Measurements from ENCODE around the gene KCNK5. TPM values are rescaled to one million over a fixed set of nuclear protein-coding genes. Genes with fewer than 3 reads are reported as not detected.

KCNK5 gene
- total and polyA plus RNA-seq, 2 of the 8 experiments (the other 6 are each of a cell fraction or from before 2014, with no cell fraction given) = 20.9 to 44.3 TPM

DNA sequence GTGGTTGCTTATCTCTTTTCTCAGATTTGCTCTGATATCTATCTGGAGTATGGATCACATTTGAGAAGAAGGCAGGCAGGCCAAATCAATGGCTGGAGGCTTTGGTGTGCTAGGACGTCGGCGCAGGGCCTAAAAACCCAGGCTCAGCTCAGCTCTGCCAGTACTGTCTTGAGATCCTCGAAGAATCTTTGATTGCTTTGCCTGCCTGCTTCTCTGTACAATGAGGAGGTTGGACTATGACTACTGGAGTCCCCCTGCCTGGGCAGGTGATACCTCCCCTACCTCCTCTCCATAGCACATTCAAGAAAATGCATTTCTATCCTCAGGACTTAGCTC is 25.1 kb downstream of the KCNK5 start:
- Histone ChIP-seq H4K5ac (ENCODE audit: insufficient read length, low read depth, low read length) (no peak overlapping the region), H3K4me3 (ENCODE audit: extremely low read depth in 1 of 4, insufficient read depth in 2 of 4, low read depth in 3 of 4, low read length in 4 of 4) (no peak overlapping the region), H3K14ac (ENCODE audit: insufficient read length) (no peak overlapping the region), H3K4ac (replicated peaks; ENCODE audit: insufficient read length, low read depth, low read length) (no peak overlapping the region), H3K36me3 (ENCODE audit: control insufficient read depth in 2 of 4, insufficient read depth in 4 of 4, low read length in 3 of 4) (0 out of 8 replicates have a peak, but pooled peaks cover 0 to 3% (median 0%) of the 10 kb centered on the region in 4 experiments), H3K56ac (replicated peaks; ENCODE audit: insufficient read length, low read depth, low read length) (no peak overlapping the region), H4K8ac (ENCODE audit: extremely low read depth, insufficient read depth, low read length) (no peak overlapping the region), H2BK20ac (ENCODE audit: low read length) (peak overlapping the region; percentile 84; the same call in 1 of the 2 replicates), H3K79me1 (ENCODE audit: low read depth, low read length) (peaks cover 42% of the 10 kb centered on the region), H2AFZ (ENCODE audit: low read length) (no peak overlapping the region), H3K18ac (ENCODE audit: extremely low read depth, low read length) (no peak overlapping the region; the same call in 1 of the 2 replicates), H4K20me1 (replicated peaks in 1 of 2; ENCODE audit: control insufficient read depth in 1 of 2, insufficient read depth in 2 of 2, low read length in 2 of 2) (peaks cover 17 to 56% of the 10 kb centered on the region in 2 experiments), H2BK15ac (ENCODE audit: low read length) (peak overlapping the region; percentile 2; the same call in 1 of the 2 replicates), H4K91ac (replicated peaks; ENCODE audit: insufficient read length, low read length) (peak overlapping the region; percentile 13), H3K79me2 (ENCODE audit: control insufficient read depth in 1 of 2, insufficient read depth in 2 of 2, low read length in 2 of 2) (peaks cover 4 to 93% of the 10 kb centered on the region in 2 experiments; a peak in 3 of 4 replicates), H3K23me2 (ENCODE audit: low read depth, low read length) (no peaks in the 10 kb centered on the region), H2BK120ac (replicated peaks; ENCODE audit: low read depth, low read length) (no peak overlapping the region), H3K9ac (replicated peaks in 1 of 4; ENCODE audit: extremely low read depth in 1 of 4, low read depth in 3 of 4, low read length in 3 of 4) (peak overlapping the region in 3 of 4 experiments; percentile 0 to 38 (median 36); a peak in 1 of 7 replicates), H2BK12ac (ENCODE audit: low read depth, low read length) (peak overlapping the region; percentile 72), H3K4me2 (ENCODE audit: insufficient read depth in 1 of 2, low read depth in 2 of 2, low read length in 2 of 2) (0 out of 4 replicates have a peak overlapping the region, but pooled peaks have one; percentile 4 to 55), H2AK5ac (ENCODE audit: low read depth, low read length) (no peak overlapping the region; the same call in 1 of the 2 replicates), H3K23ac (ENCODE audit: insufficient read length) (no peak overlapping the region), H3K9me3 (ENCODE audit: insufficient read depth in 2 of 2, low read depth in 1 of 2, low read length in 1 of 2) (no peaks in the 10 kb centered on the region), H3K27ac (ENCODE audit: low read depth, low read length) (peak overlapping the region; percentile 77), H3K27me3 (replicated peaks in 1 of 4; ENCODE audit: control insufficient read depth in 3 of 4, extremely low read depth in 1 of 4, insufficient read depth in 3 of 4, low read length in 3 of 4) (no peaks in the 10 kb centered on the region), H3K4me1 (replicated peaks in 1 of 4; ENCODE audit: control insufficient read depth in 3 of 4, insufficient read depth in 4 of 4, low read length in 3 of 4) (peaks cover 34 to 63% (median 44%) of the 10 kb centered on the region in 4 experiments), H2BK5ac (ENCODE audit: low read depth, low read length) (0 out of 2 replicates have a peak overlapping the region, but pooled peaks have one; percentile 36)
- CTCF ChIA-PET (ENCODE audit: partially characterized antibody) = interaction anchor here (1.1 to 72.8 kb wide), 4 partner anchors 3 to 92 kb away, joined by 3 to 1738 read pairs (median 836); partner anchors contain the start of genes KCNK17 and KCNK5
- 94% methylated on average over 4 of the region's 4 CpGs; no CpG with 5 or more reads in 1 of the 2 experiments for WGBS, 2 experiments (ENCODE audit: extremely low coverage in 1 of 2, insufficient coverage in 1 of 2, insufficient read length in 1 of 2, insufficient replicate concordance in 2 of 2, low coverage in 1 of 2, low lambda C conversion rate in 2 of 2, missing lambda C conversion rate in 1 of 2)
- FAIRE-seq (no peak), DNase-seq (ENCODE audit: low read depth in 1 of 2, low spot score in 2 of 2) (no peak)
- POLR2A ChIA-PET (ENCODE audit: partially characterized antibody) = interaction anchor here (1.1 to 3.0 kb wide), 5 partner anchors 9 to 98 kb away, joined by 3 to 13 read pairs (median 5); no protein-coding TSS in a partner anchor
- TF ChIP-seq SIX5 (IDR thresholded peaks at IDR 0.05; ENCODE audit: low read depth, low read length) = no peak
- peak in 1 of 2 experiments; percentile 12; a peak in 1 of 3 replicates for TF ChIP-seq POLR2A (IDR thresholded peaks at IDR 0.05; ENCODE audit: control extremely low read depth in 1 of 2, low read depth in 2 of 2, low read length in 2 of 2)
